GM18870 (cell line): ENCODE measurements around the gene ZFAND3.

Experiments
- ATAC-seq: cut with Tn5 transposase; IDR thresholded peaks from one replicate; pipeline ENCODE4 v1.9.1; 2021; ENCODE audit warnings: moderate library complexity; ENCODE audit not compliant: unreplicated experiment

ZFAND3 gene

DNA sequence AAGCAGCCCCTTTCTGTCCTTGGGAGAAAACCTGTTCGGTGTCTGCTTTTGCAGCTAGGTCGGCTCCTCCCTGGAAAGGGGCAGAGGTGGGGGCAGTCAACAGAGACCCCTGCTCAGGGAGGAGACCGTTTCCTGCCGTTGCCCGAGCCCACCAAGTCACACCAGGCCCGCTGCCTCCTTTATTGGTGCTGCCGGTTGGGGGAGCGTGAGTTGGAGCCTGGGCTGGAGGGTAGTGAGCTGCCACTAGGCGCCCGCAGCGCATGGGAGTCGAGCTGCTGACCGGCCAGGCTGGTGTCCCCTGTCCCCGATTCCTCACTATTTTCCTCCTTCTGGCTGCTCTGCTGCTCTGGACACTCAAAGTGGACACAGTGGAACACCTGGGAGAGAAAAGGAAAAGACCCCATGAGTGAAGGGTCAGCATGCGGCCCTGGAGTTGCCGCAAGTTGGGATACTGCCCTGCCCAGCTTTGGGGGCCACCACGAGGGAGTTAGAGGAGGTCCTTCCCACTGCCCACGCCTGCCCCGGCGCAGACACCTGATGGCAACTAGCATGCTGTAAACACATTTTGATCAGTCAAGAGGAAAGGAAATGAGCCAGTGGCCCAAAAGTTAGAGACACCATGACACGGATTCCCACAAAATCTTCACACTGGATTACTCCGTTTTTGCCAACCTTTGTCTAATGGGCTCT, 355.4 kb downstream of the ZFAND3 start:
- no peak for ATAC-seq

GRCh38 chr6:38175786-38176185, 356.3 kb downstream of the ZFAND3 start:
- ATAC-seq, result no peak

DNA sequence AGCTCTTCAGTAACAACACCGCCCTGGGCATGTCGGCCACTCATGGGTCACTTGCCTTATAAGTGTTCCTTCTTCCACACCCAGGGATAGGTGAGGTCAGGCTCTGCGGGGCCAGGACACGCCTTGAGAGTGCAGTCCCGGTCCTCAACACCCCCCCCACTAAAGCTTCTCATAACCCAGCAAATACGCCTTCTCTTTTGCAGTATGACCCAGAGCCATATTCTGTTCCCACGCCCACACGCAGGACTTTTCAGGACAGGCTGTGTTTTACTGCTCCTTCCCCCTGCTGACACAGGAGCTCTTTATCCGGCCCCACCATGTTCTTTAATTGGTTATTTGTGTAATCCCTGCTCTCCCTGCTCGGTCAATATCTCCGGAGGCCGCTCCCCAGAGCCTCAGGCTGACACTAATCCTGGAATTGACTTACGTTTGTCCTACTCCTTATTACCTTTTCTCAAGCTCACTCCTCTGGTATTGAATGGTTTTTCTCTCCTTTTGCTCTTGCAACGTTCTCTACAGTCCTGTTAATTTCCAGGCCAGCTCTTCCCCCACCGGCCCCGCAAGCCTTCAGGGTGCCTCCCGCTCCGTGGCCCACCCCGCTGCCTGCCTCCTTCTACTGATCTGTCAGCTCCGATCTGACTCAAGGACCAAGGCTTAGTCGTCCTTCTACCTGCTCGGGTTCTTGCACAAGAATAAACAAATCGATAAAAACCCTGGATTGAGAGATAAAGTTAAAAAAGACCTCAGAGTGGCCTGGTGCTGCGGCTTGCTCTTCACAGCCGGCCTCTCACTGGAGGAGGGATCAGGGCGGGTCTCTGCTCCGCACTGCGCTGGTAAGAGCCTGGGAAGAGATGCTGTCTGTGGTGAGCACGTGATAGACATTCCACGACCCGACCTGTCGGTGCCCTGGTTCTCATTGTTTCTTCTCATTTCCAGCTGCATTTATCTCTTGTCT, 357.5 kb downstream of the ZFAND3 start:
- no peak for ATAC-seq

- no peak for ATAC-seq
Measured at GRCh38 chr6:38177882-38178583, 358.5 kb downstream of the ZFAND3 start.

DNA sequence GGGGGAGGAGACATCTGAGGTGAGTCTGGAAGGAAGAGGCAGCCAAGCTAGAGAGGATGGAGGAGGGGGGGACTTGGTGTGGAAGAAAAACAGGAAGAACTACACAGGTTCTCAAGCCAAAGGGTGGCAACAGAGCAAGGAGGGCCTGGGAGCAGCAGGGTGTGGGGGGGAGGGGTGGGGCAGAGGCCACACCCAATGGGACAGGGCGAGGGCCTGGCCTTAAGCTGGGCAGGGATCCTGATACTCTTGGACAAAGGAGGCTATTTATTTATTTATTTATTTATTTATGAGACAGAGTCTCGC, 359.0 kb downstream of the ZFAND3 start:
- no peak for ATAC-seq

- ATAC-seq, result no peak
Measured at GRCh38 chr6:38179300-38179699, 359.8 kb downstream of the ZFAND3 start.

DNA sequence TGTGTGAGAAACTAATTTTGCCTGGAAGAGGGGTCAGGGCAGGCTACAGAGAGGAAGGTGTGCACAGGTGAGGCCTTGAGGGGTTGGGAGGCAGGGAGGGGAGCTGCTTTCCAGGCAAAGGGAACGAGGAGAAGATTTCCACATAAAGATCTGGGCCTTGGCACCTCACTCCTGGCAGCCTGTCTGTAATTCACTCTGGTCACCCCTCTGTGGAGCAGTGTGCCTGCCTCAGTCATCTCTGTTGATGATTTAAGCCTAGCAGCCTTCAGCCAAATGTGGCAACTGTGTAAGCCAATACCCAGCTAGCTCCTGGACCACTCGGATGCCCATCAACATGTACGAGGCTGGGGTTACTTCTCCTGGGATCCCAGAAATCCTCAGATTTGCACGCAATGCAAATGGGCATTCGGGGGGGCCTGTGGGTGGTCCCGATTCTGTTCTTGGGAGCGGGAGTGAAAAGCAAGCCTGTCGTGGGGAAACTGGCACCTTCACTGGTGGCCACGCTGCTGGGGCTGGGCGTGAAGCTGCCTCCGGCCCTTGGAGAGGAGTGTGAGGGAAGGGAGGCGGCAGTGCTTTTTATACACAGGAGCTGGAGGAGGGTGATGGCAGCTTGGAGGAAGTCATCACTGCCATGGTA, 360.4 kb downstream of the ZFAND3 start:
- no peak for ATAC-seq

DNA sequence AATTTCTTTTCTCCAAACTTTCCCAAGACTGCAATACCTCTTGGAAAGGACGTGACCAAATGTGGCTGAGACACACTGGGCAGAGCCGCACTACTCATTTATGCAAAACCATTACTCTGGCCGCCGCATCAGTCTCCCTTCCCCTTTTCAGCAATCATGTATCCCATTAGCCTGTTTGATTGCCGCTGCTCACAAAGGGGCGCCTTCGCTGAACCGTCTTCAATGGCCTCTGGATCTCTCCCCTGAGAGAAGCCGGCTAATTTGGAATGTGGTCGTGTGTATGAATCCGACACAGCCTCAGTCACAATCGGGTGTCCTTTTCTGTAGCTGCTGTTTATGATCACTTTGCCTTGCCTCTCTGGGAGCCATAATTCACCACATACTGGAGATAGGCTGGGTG, 361.1 kb downstream of the ZFAND3 start:
- ATAC-seq, result no peak

GRCh38 chr6:38182426-38182825, 362.9 kb downstream of the ZFAND3 start:
- no peak for ATAC-seq

DNA sequence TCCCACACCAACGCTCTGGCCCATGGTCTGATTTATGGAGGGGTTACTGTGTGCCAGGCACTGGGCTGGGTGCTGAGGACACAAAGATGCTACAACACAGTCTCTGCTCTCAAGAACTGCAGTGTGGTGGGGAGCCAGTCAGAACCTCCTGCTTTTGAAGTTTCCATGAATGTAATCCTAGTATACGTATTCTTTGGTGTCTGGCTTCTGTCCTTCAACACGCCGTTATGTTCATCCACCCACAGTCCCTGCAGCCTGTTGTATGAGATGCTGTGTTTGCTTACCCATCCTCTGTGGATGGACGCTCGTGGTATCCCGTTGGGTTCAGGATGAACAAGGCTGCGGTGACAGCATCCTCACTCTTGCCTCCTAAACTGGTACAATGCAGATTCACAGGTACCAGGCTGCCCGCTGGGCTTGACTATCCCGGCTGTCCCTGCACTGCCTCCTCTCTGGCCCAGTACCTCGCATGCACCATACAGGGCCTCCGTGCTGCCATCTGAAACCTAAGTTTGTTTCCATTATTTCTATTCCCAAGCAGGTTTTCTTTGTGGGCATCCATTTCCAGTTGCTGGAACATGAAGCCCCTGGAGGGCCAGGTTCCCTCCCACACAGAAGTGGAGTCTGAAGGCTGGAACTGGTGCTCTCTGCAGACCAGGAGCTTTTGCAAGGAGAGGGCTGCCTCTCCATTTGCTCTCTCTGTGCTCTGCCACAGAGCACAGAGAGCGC, 364.5 kb downstream of the ZFAND3 start:
- ATAC-seq, result no peak

DNA sequence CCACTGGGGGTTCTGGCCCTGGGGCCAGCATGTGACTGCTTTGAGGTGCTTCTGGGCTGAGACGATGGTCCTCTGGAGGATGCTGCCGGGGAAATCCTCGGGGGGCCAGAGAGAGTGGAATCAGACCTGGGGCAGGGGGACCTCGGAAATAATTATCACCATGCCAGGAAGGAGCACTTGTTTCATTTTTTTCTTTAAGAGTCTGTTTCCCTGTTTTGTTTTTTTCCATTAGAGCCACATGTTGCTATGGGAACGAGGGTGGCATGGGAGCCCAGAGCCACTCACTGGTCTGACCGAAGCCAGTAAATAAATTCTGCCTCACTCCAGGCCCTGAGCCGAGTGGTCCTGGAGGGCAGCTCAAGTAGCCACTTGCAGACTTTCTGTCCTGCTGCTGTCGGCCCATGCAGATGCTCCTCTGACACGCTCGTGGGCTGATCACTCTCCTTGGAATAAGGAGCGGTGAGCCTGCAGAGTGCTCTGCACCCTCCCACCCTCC, 365.1 kb downstream of the ZFAND3 start:
- ATAC-seq, result no peak

- no peak for ATAC-seq
Measured at GRCh38 chr6:38185244-38185643, 365.7 kb downstream of the ZFAND3 start.

DNA sequence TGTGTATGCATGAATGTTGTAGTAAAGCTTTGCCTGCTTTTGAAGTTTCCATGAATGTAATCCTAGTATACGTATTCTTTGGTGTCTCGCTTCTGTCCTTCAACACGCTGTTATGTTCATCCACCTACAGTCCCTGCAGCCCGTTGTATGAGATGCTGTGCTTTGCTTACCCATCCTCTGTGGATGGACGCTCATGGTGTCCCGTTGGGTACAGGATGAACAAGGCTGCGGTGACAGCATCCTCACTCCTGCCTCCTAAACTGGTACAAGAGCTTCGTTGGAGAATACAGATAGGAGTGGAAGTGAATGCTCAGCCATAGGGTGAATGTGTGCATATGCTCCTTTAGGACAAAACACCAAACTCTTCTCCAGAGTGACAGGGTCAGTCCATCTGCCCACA, 366.2 kb downstream of the ZFAND3 start:
- no peak for ATAC-seq

DNA sequence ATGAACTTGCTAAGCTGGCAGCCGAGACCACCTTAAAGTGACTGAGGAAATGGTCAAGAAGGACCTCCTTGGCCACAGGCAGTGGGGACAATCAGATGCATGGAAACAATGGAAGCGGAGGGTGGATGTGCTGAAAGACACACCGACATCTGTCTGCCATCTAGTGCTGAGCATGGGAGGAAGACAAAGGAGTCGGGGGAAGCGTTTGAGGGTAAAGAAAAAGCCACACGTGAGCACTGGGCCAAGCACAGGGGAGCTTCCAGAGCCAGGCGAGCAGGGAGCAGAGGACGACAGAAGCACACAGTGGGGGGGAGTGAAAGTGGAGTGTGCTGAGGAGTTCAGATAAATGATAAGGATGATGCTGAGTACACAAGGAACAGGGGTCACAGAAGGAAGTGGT, 367.8 kb downstream of the ZFAND3 start:
- no peak for ATAC-seq

DNA sequence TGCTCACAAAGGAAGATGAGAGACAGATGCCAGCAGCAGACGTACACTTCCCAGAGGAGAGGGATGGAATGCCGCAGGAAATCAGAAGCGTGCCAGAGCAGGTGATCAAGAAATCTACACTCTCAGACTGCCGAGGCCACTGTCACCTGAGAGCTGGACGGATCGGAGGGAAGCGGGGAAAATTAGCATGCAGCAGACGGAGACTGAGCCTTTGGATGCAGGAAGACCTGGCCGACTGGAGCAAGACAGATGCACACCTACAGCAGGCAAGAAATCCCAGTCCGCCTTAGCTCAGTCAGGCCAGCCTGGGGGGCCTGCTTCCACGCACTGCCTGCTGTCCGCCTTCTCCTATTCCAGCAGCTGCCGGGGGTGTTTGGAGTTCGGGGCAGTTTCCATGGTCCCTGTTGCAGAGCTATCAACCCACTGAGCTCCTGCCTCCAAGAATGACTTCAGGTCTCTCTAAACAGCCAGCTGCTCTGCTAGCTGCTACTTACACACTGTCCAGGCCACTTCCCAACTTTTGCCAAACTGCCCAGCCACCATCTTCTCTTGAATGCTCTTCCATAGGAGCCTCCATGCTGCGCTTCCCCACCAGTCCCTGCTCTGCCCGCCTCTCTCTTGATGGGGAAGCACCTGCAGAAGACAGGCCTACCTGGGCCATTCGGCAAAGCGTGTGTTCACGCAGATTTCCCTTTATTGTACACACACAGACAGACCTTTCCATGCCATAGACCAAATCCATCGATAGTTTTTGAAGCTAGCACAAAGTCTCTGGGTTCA, 368.5 kb downstream of the ZFAND3 start:
- no peak for ATAC-seq

- no peak for ATAC-seq
Measured at GRCh38 chr6:38188677-38189335, 369.3 kb downstream of the ZFAND3 start.

- ATAC-seq, result no peak
Measured at GRCh38 chr6:38191418-38191817, 371.9 kb downstream of the ZFAND3 start.

GRCh38 chr6:38192011-38192410, 372.5 kb downstream of the ZFAND3 start:
- no peak for ATAC-seq

GRCh38 chr6:38192487-38192886, 373.0 kb downstream of the ZFAND3 start:
- ATAC-seq, result no peak
